GM23338 (cell line): ENCODE measurements around the gene AHDC1.

Experiments used
- CREB1 ChIP-seq: fragments of 250-450 bp; sonication (Bioruptor Pico); IDR thresholded peaks from 2 replicates; pipeline ENCODE4 v1.5.0; 2020; ENCODE audit warnings: low read depth, mild to moderate bottlenecking, moderate library complexity
- EZH2 ChIP-seq: fragments of 200-600 bp; sonication (generic); IDR thresholded peaks from one replicate; pipeline ENCODE4 v1.8.0; 2017; ENCODE audit warnings: antibody characterized with exemption, mild to moderate bottlenecking, low read depth; ENCODE audit not compliant: unreplicated experiment
- EZH2phosphoT487 ChIP-seq: fragments of 200-600 bp; sonication (generic); IDR thresholded peaks from one replicate; pipeline ENCODE4 v1.8.1; 2018; ENCODE audit warnings: antibody characterized with exemption; ENCODE audit not compliant: unreplicated experiment
- JUNB ChIP-seq: IDR thresholded peaks from one replicate; pipeline ENCODE4 v1.6.1; 2016; ENCODE audit warnings: antibody characterized with exemption; ENCODE audit not compliant: unreplicated experiment
- POLR2AphosphoS5 ChIP-seq: IDR thresholded peaks from 2 replicates; pipeline ENCODE4 v1.6.1; 2016; ENCODE audit warnings: antibody characterized with exemption, low read depth
- TF ChIP-seq, protein P1 (sequence below), 2 experiments: fragments of 200-600 bp in 1 of 2; sonication (generic) in 1 of 2; conservative IDR thresholded peaks; 2 replicates each; pipeline versions ENCODE4 v1.5.1 to v1.6.1; 2016 to 2017; ENCODE audit warnings: antibody characterized with exemption in 2 of 2, low read depth in 2 of 2, mild to moderate bottlenecking in 2 of 2, moderate library complexity in 1 of 2

DNA sequence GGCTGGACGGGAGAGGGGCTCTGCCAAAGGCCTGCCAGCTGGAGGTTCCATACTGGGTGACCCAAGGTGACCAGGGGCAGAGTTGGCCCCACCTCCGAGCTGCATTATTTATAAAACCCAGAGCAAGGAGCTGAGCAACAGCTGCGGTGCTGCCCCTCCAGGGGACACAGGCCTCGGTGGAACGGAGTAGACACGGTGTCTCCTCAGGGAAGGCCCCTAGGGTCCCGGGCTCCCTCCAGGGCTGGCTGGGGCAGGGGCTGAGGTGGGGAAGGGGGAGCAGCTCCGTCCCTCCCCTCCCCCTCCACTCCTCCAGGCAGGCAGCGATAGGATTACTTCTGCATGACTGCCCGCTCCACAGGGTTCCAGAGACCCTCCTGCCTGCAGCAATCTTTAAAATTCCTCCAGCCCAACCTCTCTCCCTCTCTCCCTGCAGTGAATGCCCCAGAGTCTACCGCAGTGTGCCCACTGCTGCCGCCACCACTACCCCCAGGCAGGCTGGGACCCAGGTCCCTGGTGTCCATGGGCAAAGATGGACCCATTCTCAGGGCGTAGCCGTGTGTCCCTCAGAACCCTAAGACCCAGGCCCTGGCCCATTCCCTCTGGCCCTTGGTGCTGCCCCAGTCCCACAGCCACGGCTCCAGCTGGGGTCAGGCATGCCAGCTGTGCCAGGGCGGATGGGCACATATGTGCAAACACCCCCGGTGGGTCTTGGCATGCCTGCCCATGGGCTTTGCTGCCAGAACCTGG, 10.8 kb downstream of the AHDC1 start:
- TF ChIP-seq, protein P1, sequence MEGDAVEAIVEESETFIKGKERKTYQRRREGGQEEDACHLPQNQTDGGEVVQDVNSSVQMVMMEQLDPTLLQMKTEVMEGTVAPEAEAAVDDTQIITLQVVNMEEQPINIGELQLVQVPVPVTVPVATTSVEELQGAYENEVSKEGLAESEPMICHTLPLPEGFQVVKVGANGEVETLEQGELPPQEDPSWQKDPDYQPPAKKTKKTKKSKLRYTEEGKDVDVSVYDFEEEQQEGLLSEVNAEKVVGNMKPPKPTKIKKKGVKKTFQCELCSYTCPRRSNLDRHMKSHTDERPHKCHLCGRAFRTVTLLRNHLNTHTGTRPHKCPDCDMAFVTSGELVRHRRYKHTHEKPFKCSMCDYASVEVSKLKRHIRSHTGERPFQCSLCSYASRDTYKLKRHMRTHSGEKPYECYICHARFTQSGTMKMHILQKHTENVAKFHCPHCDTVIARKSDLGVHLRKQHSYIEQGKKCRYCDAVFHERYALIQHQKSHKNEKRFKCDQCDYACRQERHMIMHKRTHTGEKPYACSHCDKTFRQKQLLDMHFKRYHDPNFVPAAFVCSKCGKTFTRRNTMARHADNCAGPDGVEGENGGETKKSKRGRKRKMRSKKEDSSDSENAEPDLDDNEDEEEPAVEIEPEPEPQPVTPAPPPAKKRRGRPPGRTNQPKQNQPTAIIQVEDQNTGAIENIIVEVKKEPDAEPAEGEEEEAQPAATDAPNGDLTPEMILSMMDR (conservative IDR thresholded peaks at IDR 0.05; ENCODE audit: low read depth in 2 of 2), result no peak
- TF ChIP-seq EZH2phosphoT487, result no peak
- no peak for TF ChIP-seq POLR2AphosphoS5
- TF ChIP-seq EZH2, result no peak
- no peak for TF ChIP-seq CREB1 (CRISPR knock-in tag)
- no peak for TF ChIP-seq JUNB
